ENCODE measurements around the gene FDPS.

FDPS gene

DNA sequence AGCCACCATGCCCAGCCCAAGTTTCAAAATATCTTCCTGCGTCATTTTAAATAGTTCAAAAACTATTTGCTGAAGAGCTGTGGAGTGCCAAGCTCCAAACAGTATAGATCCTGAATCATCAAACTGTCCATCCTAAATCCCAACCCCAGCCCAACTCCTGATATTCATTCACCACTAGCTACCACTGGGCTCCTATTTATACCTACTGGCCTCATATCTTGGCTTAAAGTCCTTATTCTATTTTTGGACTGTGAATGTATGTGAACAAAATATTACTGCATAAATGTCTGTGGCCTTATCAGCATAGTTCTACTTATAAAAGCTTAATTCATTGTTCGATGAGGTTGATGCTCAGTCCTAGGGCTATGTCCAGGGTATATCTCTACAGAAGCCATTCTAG is 41.3 kb upstream of the FDPS start:
- Histone ChIP-seq H3K27me3 (ENCODE audit: control insufficient read depth, low read length) (no peaks in the 10 kb centered on the region), H3K36me3 (ENCODE audit: control insufficient read depth, low read length) (peaks cover 94% of the 10 kb centered on the region), H3K9me3 (ENCODE audit: control insufficient read depth, insufficient read depth, low read length) (no peaks in the 10 kb centered on the region), H3K4me1 (ENCODE audit: control insufficient read depth, low read length) (peaks cover 13% of the 10 kb centered on the region), H3K4me3 (ENCODE audit: low read length) (no peak overlapping the region), H4K20me1 (ENCODE audit: control insufficient read depth, insufficient read depth, low read depth, low read length) (peaks cover 2% of the 10 kb centered on the region; the same call in 1 of the 2 replicates), H3F3A (ENCODE audit: control insufficient read depth, insufficient read depth) (peaks cover 40% of the 10 kb centered on the region), H3K27ac (ENCODE audit: low read depth, low read length) (no peak overlapping the region), H3K79me2 (ENCODE audit: control insufficient read depth, low read length) (peaks cover 29% of the 10 kb centered on the region), H3K9me2 (replicated peaks; ENCODE audit: control insufficient read depth, low read length) (no peaks in the 10 kb centered on the region), H3K4me2 (ENCODE audit: low read length) (no peak overlapping the region)
- TF ChIP-seq, protein P1, sequence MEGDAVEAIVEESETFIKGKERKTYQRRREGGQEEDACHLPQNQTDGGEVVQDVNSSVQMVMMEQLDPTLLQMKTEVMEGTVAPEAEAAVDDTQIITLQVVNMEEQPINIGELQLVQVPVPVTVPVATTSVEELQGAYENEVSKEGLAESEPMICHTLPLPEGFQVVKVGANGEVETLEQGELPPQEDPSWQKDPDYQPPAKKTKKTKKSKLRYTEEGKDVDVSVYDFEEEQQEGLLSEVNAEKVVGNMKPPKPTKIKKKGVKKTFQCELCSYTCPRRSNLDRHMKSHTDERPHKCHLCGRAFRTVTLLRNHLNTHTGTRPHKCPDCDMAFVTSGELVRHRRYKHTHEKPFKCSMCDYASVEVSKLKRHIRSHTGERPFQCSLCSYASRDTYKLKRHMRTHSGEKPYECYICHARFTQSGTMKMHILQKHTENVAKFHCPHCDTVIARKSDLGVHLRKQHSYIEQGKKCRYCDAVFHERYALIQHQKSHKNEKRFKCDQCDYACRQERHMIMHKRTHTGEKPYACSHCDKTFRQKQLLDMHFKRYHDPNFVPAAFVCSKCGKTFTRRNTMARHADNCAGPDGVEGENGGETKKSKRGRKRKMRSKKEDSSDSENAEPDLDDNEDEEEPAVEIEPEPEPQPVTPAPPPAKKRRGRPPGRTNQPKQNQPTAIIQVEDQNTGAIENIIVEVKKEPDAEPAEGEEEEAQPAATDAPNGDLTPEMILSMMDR (IDR thresholded peaks at IDR 0.05; ENCODE audit: low read depth, low read length, poor library complexity, severe bottlenecking) = no peak
- TF ChIP-seq EZH2phosphoT487 (IDR thresholded peaks at IDR 0.05; ENCODE audit: borderline replicate concordance, low read length) = no peak

DNA sequence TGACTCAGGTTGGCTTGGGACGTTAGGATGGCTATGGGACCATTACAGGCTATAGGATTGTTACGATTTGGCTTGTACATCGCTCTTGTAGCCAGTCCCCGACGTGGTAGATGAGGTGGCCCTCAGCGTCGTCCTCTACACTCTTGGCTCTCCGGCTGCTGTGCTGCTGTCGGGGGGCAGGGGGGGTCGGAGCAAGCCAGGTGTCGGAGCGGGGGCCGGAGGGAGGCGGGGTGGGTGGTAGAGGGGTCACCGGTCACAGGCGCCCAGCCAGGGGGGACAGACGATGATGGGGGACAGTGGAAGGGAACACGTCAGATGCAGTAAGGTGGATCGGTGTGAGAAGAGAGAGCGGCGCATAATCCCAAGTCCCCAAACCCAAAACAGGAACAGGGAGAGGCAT is 40.0 kb upstream of the FDPS start:
- Histone ChIP-seq H3K36me3 (ENCODE audit: control insufficient read depth, low read length) (peaks cover 90% of the 10 kb centered on the region), H3K79me2 (ENCODE audit: control insufficient read depth, low read length) (peaks cover 40% of the 10 kb centered on the region)
- TF ChIP-seq EZH2phosphoT487 (IDR thresholded peaks at IDR 0.05; ENCODE audit: borderline replicate concordance, low read length) = no peak
- TF ChIP-seq, protein P1 (IDR thresholded peaks at IDR 0.05; ENCODE audit: low read depth, low read length, poor library complexity, severe bottlenecking) = no peak

DNA sequence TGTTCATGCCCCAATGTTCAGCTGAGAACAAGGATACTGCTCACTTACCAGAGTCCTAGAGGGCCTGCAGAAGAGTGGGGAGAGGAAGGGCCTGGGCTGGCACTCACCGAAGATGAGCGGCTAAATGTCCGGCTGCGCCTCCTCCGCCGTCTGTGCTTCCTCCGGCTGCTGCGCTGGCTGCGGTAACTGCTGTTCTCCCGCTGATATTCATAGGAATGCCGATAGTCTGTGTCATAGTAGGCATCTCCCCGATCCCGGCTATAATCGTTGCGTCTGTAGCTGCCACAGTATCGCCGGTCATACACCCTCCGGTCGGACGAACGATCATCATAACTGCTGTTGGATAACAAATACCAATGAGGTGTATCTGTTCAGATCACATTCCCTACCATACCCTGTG is 39.3 kb upstream of the FDPS start:
- H3K4me3 ChIP-seq (ENCODE audit: low read length) = no peak overlapping the region
- TF ChIP-seq, protein P1 (IDR thresholded peaks at IDR 0.05; ENCODE audit: low read depth, low read length, poor library complexity, severe bottlenecking) = no peak
- no peak for TF ChIP-seq EZH2phosphoT487 (IDR thresholded peaks at IDR 0.05; ENCODE audit: borderline replicate concordance, low read length)
- H3K79me2 ChIP-seq (ENCODE audit: control insufficient read depth, low read length) = peaks cover 44% of the 10 kb centered on the region
- no peak overlapping the region for H3K4me2 ChIP-seq (ENCODE audit: low read length)
- H3F3A ChIP-seq (ENCODE audit: control insufficient read depth, insufficient read depth) = peaks cover 22% of the 10 kb centered on the region
- peaks cover 5% of the 10 kb centered on the region; the same call in 1 of the 2 replicates for H4K20me1 ChIP-seq (ENCODE audit: control insufficient read depth, insufficient read depth, low read depth, low read length)
- H3K4me1 ChIP-seq (ENCODE audit: control insufficient read depth, low read length) = peaks cover 16% of the 10 kb centered on the region
- peaks cover 82% of the 10 kb centered on the region for H3K36me3 ChIP-seq (ENCODE audit: control insufficient read depth, low read length)
- H3K27me3 ChIP-seq (ENCODE audit: control insufficient read depth, low read length) = no peaks in the 10 kb centered on the region
- H3K9me3 ChIP-seq (ENCODE audit: control insufficient read depth, insufficient read depth, low read length) = no peaks in the 10 kb centered on the region
- H3K9me2 ChIP-seq (replicated peaks; ENCODE audit: control insufficient read depth, low read length) = no peaks in the 10 kb centered on the region
- H3K27ac ChIP-seq (ENCODE audit: low read depth, low read length) = no peak overlapping the region

More for the DNA sequence above, 40.0 kb upstream of the FDPS start:
- H3K27ac ChIP-seq (ENCODE audit: low read depth, low read length) = no peak overlapping the region
- peaks cover 11% of the 10 kb centered on the region for H3K4me1 ChIP-seq (ENCODE audit: control insufficient read depth, low read length)
- H3K4me3 ChIP-seq (ENCODE audit: low read length) = no peak overlapping the region
- peaks cover 29% of the 10 kb centered on the region for H3F3A ChIP-seq (ENCODE audit: control insufficient read depth, insufficient read depth)
- H3K27me3 ChIP-seq (ENCODE audit: control insufficient read depth, low read length) = no peaks in the 10 kb centered on the region
- no peaks in the 10 kb centered on the region for H3K9me2 ChIP-seq (replicated peaks; ENCODE audit: control insufficient read depth, low read length)
- H3K9me3 ChIP-seq (ENCODE audit: control insufficient read depth, insufficient read depth, low read length) = no peaks in the 10 kb centered on the region
- no peak overlapping the region for H3K4me2 ChIP-seq (ENCODE audit: low read length)
- H4K20me1 ChIP-seq (ENCODE audit: control insufficient read depth, insufficient read depth, low read depth, low read length) = peaks cover 5% of the 10 kb centered on the region; the same call in 1 of the 2 replicates
